Caki2 (cell line): ENCODE measurements around the gene KCNQ2. TPM values are rescaled to one million over a fixed set of nuclear protein-coding genes. Genes with fewer than 3 reads are reported as not detected.

ENCODE experiments used
- DNase-seq: peaks from one replicate; pipeline ENCODE4 v3.0.0-alpha.2; 2015; ENCODE audit warnings: low read depth
- in situ Hi-C: cut with HindIII; loops from 2 replicates; pipeline ENCODE4 v1.10.0; 2016; ENCODE audit warnings: low sequenced_read_pairs, low pct_unique_long_range_greater_than_20kb, mixed read lengths
- total RNA-seq: library from RNA; depleted of rRNA; stranded (reverse); fragments of >200 nt; shearing (Covaris generic); gene quantifications from 2 replicates; pipeline ENCODE4 v1.2.3, GENCODE V29; 2014; ENCODE audit warnings: low replicate concordance

Gene KCNQ2
- total RNA-seq, 1 experiment from 2014 or later, result 10.0 TPM

- peak; percentile 90 for DNase-seq
- in situ Hi-C loops, result no loop called here
Observed at GRCh38 chr20:63431944-63432343, 40.5 kb downstream of the KCNQ2 start.

GRCh38 chr20:63430891-63431290, 41.6 kb downstream of the KCNQ2 start:
- DNase-seq, result no peak
- in situ Hi-C loops, result no loop called here

- in situ Hi-C loops, result no loop called here
- no peak for DNase-seq
Observed at GRCh38 chr20:63429992-63430391, 42.5 kb downstream of the KCNQ2 start.

DNA sequence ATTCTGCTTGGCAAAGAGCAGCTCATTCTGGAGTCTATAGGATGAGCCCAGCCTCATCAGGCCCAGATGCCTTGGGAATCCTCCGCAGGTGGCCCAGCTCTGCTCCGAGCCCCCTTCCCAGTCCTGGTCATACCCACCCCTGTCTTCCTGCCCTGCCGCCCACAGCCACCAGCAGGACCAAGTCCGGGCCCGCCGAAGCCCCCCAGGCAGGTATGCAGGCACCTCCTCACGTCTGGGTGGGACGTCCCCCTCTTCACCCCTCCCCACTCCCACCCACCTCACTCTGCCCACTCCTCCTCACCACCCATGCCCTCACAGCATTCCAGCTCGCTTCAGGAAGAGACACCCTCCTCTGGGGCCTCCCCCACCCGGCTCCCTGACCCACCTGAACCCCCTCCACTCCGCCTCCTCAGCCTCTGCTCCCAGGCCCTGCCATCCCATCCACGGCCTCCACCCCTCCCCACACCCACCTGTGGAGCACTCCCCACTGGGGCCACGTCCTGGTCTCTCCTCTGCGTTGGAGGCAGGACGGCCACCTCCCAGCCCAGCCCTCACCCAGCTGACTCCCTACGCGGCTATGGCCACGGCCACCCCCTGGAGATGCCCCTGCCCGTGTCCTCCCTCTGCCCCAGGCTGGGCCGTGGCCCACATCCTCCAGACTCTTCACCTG, 43.4 kb downstream of the KCNQ2 start:
- DNase-seq, result no peak
- in situ Hi-C loops, result no loop called here

- in situ Hi-C loops, result no loop called here
Observed at GRCh38 chr20:63427724-63428330, 44.6 kb downstream of the KCNQ2 start.

GRCh38 chr20:63427206-63427605, 45.2 kb downstream of the KCNQ2 start:
- in situ Hi-C loops, result no loop called here
- no peak for DNase-seq

More at GRCh38 chr20:63427724-63428330, 44.6 kb downstream of the KCNQ2 start:
- no peak for DNase-seq

DNA sequence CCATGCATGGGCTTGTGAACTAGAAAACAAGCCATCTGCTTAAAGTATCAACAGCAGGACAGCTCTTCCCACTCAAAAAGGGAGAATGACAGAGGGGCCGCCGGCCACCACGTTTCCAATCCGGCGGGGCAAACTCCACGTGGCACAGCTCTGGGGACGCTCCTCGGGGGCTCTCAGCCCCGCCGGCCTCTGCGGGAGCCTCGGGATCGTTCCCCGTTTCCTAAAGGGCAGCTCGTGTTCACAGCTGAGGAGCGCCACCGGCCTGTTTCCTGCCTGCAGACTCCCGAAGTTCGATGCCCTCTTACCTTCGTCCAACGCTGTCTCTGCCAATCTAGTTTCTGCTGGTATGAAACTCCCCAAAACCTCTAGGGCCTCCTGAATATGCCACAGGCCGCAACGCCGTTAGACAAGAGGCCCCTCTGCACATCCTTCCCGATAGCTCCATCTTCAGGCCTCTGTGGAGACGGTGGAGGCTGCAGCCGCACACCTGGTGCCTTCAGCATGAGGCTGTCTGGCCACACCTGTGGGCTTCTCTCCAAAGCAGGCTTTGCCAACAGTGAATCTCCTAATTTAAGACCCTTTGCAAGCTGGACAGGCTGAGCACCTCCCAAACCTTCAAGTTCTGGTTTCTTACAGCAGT, 46.5 kb downstream of the KCNQ2 start:
- in situ Hi-C loops, result no loop called here
- no peak for DNase-seq

GRCh38 chr20:63424613-63425012, 47.8 kb downstream of the KCNQ2 start:
- no peak for DNase-seq

DNA sequence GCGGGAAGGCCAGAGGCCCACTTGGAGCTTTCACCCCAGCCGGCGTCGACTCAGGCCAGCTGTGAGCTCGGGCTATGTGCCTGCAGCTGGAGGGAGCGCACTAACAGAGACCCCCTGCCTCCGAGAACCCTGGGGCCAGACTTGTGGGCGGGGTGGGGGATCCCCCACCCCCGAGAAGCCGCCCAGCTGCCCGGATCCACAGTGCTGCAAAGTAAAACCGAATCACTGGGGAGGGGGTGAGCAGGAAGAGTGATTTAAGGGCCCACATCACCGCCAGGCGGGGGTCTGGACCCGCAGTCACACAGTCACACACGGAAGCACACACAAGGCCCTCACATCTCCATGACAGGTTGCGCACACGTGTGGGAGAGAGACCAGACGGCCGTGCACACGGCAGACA, 48.7 kb downstream of the KCNQ2 start:
- DNase-seq, result no peak
- in situ Hi-C loops, result no loop called here

More at GRCh38 chr20:63424613-63425012, 47.8 kb downstream of the KCNQ2 start:
- in situ Hi-C loops, result no loop called here

DNA sequence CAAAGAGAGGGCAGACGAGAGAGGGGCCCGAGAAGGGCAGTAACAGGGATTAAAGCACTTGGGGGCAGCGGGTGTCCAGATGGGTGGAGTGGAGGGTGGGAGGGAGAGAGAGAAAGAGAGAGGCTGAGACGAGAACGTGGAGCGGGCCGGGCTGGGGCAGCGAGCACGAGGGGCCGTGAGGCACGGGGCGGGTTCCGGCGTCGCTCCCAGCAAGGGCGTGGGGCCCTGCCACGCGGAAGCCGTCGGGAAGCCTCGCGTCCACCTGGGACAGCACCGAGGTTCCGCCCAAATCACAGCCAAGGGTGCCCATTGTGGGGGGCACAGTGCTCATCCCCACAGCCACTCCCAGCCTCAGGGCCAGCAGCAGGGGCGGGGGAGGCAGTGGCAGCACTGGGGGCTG, 49.8 kb downstream of the KCNQ2 start:
- in situ Hi-C loops, result no loop called here
- no peak for DNase-seq

- in situ Hi-C loops, result no loop called here
- DNase-seq, result no peak
Observed at GRCh38 chr20:63421913-63422312, 50.5 kb downstream of the KCNQ2 start.

DNA sequence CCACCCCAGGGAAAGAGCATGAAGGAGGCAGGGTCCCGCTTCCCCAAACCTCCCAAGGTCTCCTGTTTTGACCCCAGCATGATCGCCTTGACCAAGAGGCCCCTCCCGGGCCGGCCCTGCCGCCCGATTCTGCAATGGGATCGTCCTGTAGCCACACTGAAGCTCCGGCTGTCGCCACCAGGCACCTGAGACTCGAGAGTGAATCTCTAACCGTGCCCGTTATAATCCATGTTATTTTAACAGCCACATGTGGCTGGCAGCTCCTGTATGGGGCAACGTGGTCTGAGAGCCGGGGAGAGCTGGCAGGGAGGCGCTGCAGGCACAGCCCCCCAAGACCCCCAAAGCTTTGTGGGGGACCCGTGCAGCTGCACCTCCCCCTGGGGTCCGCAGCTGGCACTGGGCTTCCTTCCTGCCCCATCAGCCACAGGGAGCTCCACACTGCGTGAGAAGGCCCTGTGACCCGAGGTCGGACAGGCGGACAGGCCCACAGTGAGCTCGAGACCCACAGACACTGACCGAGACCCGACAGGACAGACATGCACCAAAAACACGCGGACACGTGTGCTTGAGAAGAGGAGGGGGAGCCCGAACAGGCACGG, 51.3 kb downstream of the KCNQ2 start:
- in situ Hi-C loops, result no loop called here
- no peak for DNase-seq

- no peak for DNase-seq
- in situ Hi-C loops, result no loop called here
Observed at GRCh38 chr20:63420359-63421093, 51.9 kb downstream of the KCNQ2 start.

- no peak for DNase-seq
- in situ Hi-C loops, result no loop called here
Observed at GRCh38 chr20:63419299-63419698, 53.2 kb downstream of the KCNQ2 start.

DNA sequence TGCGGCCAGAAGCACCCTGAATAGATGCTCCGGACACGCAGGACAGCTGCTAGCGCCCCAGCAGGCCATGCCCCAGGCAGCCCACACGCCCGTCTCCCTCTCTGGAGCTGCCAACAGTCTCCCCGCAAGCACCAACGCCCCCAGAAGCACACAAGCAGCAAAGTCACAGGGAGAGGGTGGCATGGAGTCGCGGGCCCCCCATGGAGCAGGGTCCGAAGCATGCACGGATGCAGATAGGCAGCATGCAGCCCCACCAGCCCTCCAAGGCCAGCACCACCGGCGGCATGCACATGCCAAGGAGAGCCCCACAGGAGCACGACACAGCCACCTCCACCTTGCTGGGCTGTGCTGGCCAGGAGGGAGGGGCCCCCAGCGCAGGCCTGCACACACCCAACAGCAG, 53.8 kb downstream of the KCNQ2 start:
- in situ Hi-C loops, result no loop called here
- DNase-seq, result no peak

- no peak for DNase-seq
- in situ Hi-C loops, result no loop called here
Observed at GRCh38 chr20:63417738-63418120, 54.7 kb downstream of the KCNQ2 start.

- in situ Hi-C loops, result no loop called here
Observed at GRCh38 chr20:63417097-63417737, 55.2 kb downstream of the KCNQ2 start.

DNA sequence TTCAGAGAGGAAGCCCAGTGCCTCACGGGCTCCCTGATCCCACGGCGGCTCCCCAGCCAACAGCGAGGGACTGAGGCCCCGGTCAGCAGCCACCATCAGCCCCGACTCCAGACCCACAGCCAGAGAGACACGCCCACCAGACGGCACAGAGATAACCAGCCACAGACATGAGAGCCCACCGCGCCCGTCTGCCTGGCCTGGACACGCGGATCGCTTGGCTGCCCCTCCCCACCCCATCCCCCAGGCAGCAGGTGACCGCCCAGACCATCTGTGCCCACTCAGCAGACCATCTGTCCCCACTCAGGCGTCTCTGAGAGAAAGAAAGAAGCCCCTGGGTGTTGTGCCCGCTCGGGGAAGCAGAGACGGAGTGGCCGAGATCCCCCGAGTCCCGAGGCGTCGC, 55.8 kb downstream of the KCNQ2 start:
- no peak for DNase-seq
- in situ Hi-C loops, result no loop called here

More at GRCh38 chr20:63417097-63417737, 55.2 kb downstream of the KCNQ2 start:
- no peak for DNase-seq
